Neural cell (in vitro differentiated cells): Measurements from ENCODE around the gene C21orf58. TPM values are rescaled to one million over a fixed set of nuclear protein-coding genes. Genes with fewer than 3 reads are reported as not detected.

Experiments used
- H2AFZ ChIP-seq: fragments of 200-600, 300-800 bp; sonication (generic), shearing (Covaris generic); 2 replicates; pipeline ENCODE4 v1.6.0; 2014; ENCODE audit warnings: low read depth, mild to moderate bottlenecking, antibody characterized with exemption, low read length, moderate library complexity
- H3F3A ChIP-seq: fragments of 200-600 bp; shearing (Covaris generic); 2 replicates; pipeline ENCODE4 v1.6.1; 2016; ENCODE audit warnings: mild to moderate bottlenecking, moderate library complexity, mixed read lengths, antibody characterized with exemption, low read length; ENCODE audit not compliant: insufficient read depth, poor library complexity, severe bottlenecking
- H3K27ac ChIP-seq: fragments of 200-600, 300-800 bp; sonication (generic), shearing (Covaris generic); 2 replicates; pipeline ENCODE4 v1.5.1; 2014; ENCODE audit warnings: mild to moderate bottlenecking, low read length, moderate library complexity
- H3K27me3 ChIP-seq: fragments of 300-800, 200-600 bp; sonication (generic), shearing (Covaris generic); 2 replicates; pipeline ENCODE4 v1.6.0; 2014; ENCODE audit warnings: mild to moderate bottlenecking, low read depth, low read length, moderate library complexity; ENCODE audit not compliant: insufficient read depth
- H3K36me3 ChIP-seq: fragments of 300-800, 200-600 bp; sonication (generic), shearing (Covaris generic); 2 replicates; pipeline ENCODE4 v1.5.1; 2014; ENCODE audit warnings: mild to moderate bottlenecking, antibody characterized with exemption, low read length, moderate library complexity; ENCODE audit not compliant: insufficient read depth
- H3K4me2 ChIP-seq: fragments of 300-800, 200-600 bp; sonication (generic), shearing (Covaris generic); 2 replicates; pipeline ENCODE4 v1.6.0; 2014; ENCODE audit warnings: mild to moderate bottlenecking, low read length
- H3K4me3 ChIP-seq: fragments of 300-800, 200-600 bp; sonication (generic), shearing (Covaris generic); 2 replicates; pipeline ENCODE4 v1.5.1; 2014; ENCODE audit warnings: mild to moderate bottlenecking, low read length, moderate library complexity
- H3K79me2 ChIP-seq: fragments of 200-600 bp; shearing (Covaris generic); replicated peaks from 2 replicates; pipeline ENCODE4 v1.6.0; 2014; ENCODE audit warnings: mild to moderate bottlenecking, low read length, moderate library complexity; ENCODE audit not compliant: insufficient read depth
- H3K9ac ChIP-seq: fragments of 300-800, 200-600 bp; sonication (generic), shearing (Covaris generic); 2 replicates; pipeline ENCODE4 v1.6.1; 2016; ENCODE audit warnings: mild to moderate bottlenecking, low read length, mixed read lengths
- H3K9me2 ChIP-seq: fragments of 200-600 bp; shearing (Covaris generic); 2 replicates; pipeline ENCODE4 v1.6.1; 2016; ENCODE audit warnings: mild to moderate bottlenecking, low read length, mixed read lengths; ENCODE audit not compliant: insufficient read depth
- H3K9me3 ChIP-seq: fragments of 200-600, 300-800 bp; sonication (generic), shearing (Covaris generic); 2 replicates; pipeline ENCODE4 v1.6.1; 2016; ENCODE audit warnings: mild to moderate bottlenecking, mixed run types, low read length, moderate library complexity, mixed read lengths
- H4K20me1 ChIP-seq: fragments of 200-600 bp; shearing (Covaris generic); 2 replicates; pipeline ENCODE4 v1.6.1; 2016; ENCODE audit warnings: mild to moderate bottlenecking, mixed run types; ENCODE audit not compliant: insufficient read depth
- CTCF ChIP-seq: fragments of 450-650 bp; IDR thresholded peaks from 2 replicates; pipeline ENCODE4 v1.5.1; 2014; ENCODE audit warnings: antibody characterized with exemption, mild to moderate bottlenecking, moderate library complexity; ENCODE audit not compliant: poor library complexity, severe bottlenecking
- EP300 ChIP-seq: fragments of 450-650 bp; conservative IDR thresholded peaks from 2 replicates; pipeline ENCODE4 v1.6.1; 2014; ENCODE audit warnings: antibody characterized with exemption, mild to moderate bottlenecking, moderate library complexity; ENCODE audit not compliant: poor library complexity, severe bottlenecking
- EZH2 ChIP-seq: fragments of 200-600, 300-800 bp; shearing (Covaris generic), sonication (generic); IDR thresholded peaks from 2 replicates; pipeline ENCODE4 v1.6.1; 2014; ENCODE audit warnings: antibody characterized with exemption, low read length, borderline replicate concordance, mild to moderate bottlenecking; ENCODE audit not compliant: insufficient read depth, poor library complexity, severe bottlenecking
- MXI1 ChIP-seq: fragments of 450-650 bp; conservative IDR thresholded peaks from 2 replicates; pipeline ENCODE4 v1.6.1; 2014; ENCODE audit warnings: antibody characterized with exemption, mild to moderate bottlenecking; ENCODE audit not compliant: poor library complexity, severe bottlenecking
- POLR2AphosphoS5 ChIP-seq: IDR thresholded peaks from 2 replicates; pipeline ENCODE4 v1.6.1; 2012
- RAD21 ChIP-seq: fragments of 450-650 bp; conservative IDR thresholded peaks from 2 replicates; pipeline ENCODE4 v1.6.1; 2014; ENCODE audit warnings: antibody characterized with exemption, mild to moderate bottlenecking, moderate library complexity
- REST ChIP-seq: IDR thresholded peaks from 2 replicates; pipeline ENCODE4 v1.6.1; 2012; ENCODE audit warnings: borderline replicate concordance
- SMC3 ChIP-seq: fragments of 450-650 bp; conservative IDR thresholded peaks from 2 replicates; pipeline ENCODE4 v1.6.1; 2014; ENCODE audit warnings: antibody characterized with exemption, mild to moderate bottlenecking, moderate library complexity; ENCODE audit not compliant: poor library complexity
- TAF1 ChIP-seq: IDR thresholded peaks from 2 replicates; pipeline ENCODE4 v1.6.1; 2012; ENCODE audit warnings: low read depth
- polyA plus RNA-seq: library from polyadenylated mRNA; depleted of rRNA; stranded (reverse); fragments of >200 nt; gene quantifications from 2 replicates; pipeline ENCODE4 v1.2.3, GENCODE V29; 2014

C21orf58 gene
- polyA plus RNA-seq, 1 donor from 2014 or later = 3.0 TPM

- H4K20me1 ChIP-seq = no peaks in the 10 kb centered on the region
- no peak overlapping the region for H2AFZ ChIP-seq
- no peaks in the 10 kb centered on the region for H3K9me3 ChIP-seq
- H3K9me2 ChIP-seq = no peaks in the 10 kb centered on the region
- H3K36me3 ChIP-seq = no peaks in the 10 kb centered on the region
- H3K4me2 ChIP-seq = no peak overlapping the region
- H3F3A ChIP-seq = no peaks in the 10 kb centered on the region
- no peak overlapping the region for H3K9ac ChIP-seq
- no peak overlapping the region for H3K4me3 ChIP-seq
- no peak overlapping the region for H3K27ac ChIP-seq
- no peaks in the 10 kb centered on the region for H3K27me3 ChIP-seq
- no peak for TF ChIP-seq TAF1
- no peak for TF ChIP-seq POLR2AphosphoS5
- TF ChIP-seq EZH2 = no peak
- TF ChIP-seq REST = no peak
- no peak for TF ChIP-seq RAD21
- TF ChIP-seq SMC3 = no peak
- no peak for TF ChIP-seq EP300
- no peak for TF ChIP-seq MXI1
- no peak for TF ChIP-seq CTCF
- H3K79me2 ChIP-seq = no peaks in the 10 kb centered on the region
These were observed 19.2 kb downstream of the C21orf58 start for GRCh38 chr21:46304437-46304836.

GRCh38 chr21:46301759-46302158 is 21.9 kb downstream of the C21orf58 start:
- H3K79me2 ChIP-seq = no peaks in the 10 kb centered on the region
- H3K36me3 ChIP-seq = no peaks in the 10 kb centered on the region

More at GRCh38 chr21:46301759-46302158, 21.9 kb downstream of the C21orf58 start:
- H3K4me2 ChIP-seq = no peak overlapping the region
- H4K20me1 ChIP-seq = no peaks in the 10 kb centered on the region
- no peak overlapping the region for H3K4me3 ChIP-seq
- H3K27ac ChIP-seq = no peak overlapping the region
- no peaks in the 10 kb centered on the region for H3K27me3 ChIP-seq
- no peaks in the 10 kb centered on the region for H3K9me2 ChIP-seq
- H3K9ac ChIP-seq = no peak overlapping the region
- TF ChIP-seq RAD21 (no peak), EZH2 (no peak), SMC3 (no peak), POLR2AphosphoS5 (no peak), CTCF (no peak), MXI1 (no peak), TAF1 (no peak), REST (no peak)
- no peak overlapping the region for H2AFZ ChIP-seq
- H3K9me3 ChIP-seq = no peaks in the 10 kb centered on the region
- H3F3A ChIP-seq = no peaks in the 10 kb centered on the region
